HG03280 (cell line): ENCODE results near the gene SOX9.
"Not testable (repeated sequence)": the region's sequence is repeated elsewhere in the genome, so short reads cannot be mapped to it uniquely, and the experiment has no call there.

Experiments used
- ATAC-seq: cut with Tn5 transposase; IDR thresholded peaks from one replicate; pipeline ENCODE4 v1.9.1; 2021; ENCODE audit warnings: mild to moderate bottlenecking, moderate library complexity; ENCODE audit not compliant: unreplicated experiment

SOX9 gene

DNA sequence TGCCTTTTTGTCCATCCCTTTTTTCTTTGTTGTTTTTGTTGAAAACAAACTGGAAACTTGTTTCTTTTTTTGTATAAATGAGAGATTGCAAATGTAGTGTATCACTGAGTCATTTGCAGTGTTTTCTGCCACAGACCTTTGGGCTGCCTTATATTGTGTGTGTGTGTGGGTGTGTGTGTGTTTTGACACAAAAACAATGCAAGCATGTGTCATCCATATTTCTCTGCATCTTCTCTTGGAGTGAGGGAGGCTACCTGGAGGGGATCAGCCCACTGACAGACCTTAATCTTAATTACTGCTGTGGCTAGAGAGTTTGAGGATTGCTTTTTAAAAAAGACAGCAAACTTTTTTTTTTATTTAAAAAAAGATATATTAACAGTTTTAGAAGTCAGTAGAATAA is 4.9 kb downstream of the SOX9 start:
- ATAC-seq: no peak

DNA sequence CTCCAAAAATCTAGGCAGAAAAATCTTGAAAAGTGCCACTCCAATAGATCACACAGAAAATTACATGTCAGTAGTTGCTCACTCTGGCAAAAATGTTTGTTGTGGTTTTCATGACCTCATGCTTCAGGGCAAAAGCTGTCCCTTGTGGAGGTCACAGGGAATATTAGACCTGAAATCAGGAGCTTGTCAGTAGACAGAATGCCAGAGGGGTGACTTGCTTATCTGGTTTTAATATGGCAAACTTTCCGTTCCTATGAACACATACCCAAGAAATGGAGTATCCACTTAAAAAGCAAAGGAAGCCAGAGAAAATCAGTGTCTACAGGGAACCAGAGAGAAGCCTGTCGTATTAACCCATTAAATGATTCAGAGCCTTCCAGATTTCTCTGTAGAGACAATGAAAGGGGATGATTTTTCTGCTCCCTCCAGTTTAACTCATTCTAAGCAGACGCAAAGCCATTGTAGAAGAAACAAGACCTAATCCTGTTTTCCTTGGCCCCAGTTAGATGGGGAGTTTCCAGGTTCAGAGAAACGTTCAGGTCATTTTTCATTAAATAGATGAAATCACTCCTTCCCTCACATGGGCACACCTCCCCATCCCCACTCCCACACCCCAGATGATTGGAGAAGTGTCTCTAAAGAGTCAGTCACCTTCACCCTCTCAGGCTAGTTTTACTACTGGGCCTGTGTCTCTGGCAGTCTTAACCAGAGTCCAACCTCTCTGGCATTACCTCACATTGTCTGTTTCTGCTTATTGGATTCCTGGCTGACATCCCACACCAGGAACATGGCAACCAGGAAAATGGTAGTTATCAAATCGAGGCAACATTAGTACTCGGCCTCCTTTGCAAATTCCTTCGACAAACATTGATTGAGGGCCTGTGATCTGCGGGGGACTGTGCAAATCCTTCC is 6.0 kb downstream of the SOX9 start:
- no peak for ATAC-seq

DNA sequence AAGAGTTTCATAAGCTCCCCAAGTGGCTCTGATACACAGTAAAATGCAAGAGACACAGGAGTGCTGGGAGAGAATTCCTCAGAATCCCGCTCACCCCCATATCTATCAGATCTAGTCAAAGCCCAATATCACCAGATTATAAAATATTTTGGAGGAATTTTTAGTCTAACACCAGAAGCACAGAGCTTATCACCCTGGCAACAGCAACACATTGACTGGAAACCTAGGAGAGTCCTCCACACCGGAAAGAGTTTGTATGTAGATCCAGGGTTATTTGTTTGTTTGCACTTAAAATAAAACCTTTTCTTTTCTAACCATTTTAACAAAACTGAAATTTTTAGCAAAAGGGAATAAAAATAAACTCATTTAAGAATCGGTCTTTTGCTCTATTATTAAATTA is 7.2 kb downstream of the SOX9 start:
- ATAC-seq: no peak

DNA sequence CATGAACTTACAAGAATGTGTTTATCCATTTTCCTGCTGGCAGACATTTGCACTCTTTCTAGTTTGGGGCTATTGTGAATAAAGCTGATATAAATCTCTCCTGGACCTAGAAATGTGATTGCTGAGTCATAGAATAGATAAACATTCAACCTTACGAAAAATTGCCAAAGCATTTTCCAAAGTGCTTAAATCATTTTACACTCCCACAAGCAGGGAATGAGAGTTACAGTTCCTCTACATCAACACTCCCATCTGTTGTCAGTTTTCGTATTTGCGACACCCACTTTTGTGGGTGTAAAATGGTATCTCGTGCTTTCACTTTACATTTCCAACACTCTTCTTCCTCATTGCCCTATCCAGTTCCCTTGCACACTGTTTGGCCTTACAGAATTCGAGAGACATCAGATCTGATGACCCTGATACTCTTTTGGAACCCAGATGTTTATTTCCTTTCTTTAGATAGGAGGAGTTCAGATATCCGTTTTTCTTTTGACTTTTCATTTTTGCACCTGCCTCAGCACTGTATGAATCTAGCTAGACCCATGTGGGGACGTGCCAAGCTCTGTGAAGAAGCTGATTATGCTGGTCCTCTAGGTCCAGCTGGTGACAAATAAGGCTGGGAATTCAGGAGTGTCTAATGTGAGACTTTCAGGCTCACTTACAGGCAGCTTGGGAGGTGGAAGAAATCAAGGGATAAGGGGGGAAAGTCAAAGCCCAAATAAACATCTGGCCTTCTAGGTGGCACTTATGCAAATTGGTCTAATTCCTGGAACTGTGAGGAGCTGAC is 14.0 kb downstream of the SOX9 start:
- no peak for ATAC-seq

DNA sequence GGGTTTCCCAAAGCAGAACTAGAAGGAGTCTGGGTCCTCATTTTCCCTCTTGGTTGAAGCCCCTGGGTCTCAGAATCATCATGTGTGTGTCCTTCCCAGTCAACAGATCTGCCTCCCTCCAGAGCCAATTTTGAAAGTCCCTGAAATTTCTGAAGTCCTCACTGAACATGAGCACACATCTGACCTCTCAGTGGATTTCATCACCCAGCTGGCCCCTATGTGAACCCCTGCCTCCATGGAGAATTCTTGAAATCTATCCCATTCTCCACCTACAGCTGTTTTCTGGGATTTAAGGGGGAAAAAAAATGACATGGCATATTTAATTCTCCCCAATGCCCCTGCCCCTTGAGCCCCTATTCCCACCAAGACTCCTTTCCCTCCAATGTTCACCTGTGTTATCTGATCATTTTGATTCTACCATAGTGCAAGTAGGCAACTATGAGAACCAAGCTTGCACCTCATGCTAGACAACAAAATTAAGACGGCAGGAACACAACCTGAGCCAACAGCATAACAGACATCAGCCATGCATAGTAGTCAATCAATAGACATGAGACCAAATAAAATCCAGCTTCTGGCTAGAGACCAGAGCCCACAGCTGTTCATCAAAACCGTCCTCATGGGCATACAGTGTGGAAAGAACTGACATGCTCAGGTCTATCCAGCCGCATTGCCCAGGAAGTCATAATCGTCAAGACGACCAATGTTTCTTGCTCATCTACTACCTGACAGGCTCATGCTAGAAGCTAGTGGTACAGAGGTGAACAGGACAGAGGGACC is 14.9 kb downstream of the SOX9 start:
- ATAC-seq: no peak

DNA sequence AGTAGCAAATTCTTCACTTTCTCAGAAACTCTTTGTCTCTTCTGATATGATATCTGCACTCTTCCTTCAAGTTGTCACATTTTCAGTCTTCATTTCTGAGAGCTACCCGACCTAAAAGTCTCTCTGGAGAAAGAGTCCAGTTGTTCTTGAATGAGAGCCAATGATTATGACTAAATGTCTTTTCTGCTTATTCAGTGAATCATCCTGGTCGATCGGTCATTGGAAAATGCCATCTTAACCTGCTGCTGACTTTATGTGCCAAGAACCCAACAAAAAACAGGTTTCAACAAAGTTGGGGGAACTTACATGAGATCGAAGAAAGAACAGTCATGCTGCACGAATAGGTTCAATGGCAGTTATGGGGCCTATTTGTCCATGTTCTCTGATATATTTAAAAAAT is 15.9 kb downstream of the SOX9 start:
- ATAC-seq: no peak

DNA sequence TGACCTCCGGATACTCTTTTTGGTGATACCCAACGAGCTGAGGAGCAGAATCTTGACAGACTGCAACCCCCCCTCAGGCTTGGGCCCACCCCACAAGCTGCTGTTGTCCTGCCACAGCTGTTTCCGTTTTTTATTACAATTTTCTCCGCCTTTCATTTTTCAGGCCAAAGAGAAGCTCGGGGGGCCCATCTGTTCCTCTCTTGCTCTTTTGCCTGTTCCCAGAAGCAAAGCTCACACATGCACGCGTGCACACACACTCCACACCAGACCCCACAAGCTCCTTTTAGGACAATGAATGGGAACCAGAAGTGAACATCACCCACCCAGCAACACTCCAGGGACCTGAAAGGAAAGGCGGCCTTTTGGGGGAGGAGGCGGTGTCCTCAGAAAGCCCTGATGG is 16.3 kb downstream of the SOX9 start:
- ATAC-seq: no peak

DNA sequence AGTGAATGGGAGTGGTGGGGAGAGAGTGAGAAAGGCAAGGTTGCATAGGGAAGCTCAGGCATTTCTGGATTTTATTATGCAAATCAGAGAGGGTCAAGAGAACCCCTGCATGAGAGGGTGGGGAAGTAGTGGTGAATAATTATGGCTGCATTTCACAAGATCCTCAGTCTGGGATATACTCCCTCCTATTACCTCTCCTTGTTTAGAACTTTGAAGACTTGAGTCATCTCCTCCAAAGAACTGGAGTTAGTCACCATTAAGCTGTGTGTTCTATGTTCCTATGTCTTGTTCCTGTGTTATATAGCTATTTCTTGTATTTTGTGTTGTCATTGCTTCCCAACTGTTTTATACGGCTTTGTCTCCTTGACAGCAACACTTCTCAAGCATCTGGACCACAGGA is 18.4 kb downstream of the SOX9 start:
- no peak for ATAC-seq

DNA sequence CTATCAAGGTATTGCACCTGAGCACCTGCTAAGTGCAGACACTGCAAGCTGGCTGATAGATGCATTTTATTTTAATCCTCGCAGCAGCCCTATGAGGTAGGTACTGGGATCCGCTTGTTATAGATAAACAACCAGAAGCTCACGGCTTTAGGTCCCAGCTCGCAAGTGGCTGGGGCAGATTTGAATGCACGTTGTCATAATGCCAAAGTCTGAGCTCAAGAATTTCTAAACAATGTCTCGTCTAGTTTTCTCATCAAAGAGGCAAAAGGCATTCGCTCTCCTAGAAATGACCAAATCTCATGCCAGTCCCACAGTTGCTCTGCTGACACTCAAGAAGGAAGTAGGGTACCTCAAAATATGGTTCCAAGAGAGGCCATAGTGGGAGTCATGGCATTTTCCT is 20.5 kb downstream of the SOX9 start:
- ATAC-seq: no peak

DNA sequence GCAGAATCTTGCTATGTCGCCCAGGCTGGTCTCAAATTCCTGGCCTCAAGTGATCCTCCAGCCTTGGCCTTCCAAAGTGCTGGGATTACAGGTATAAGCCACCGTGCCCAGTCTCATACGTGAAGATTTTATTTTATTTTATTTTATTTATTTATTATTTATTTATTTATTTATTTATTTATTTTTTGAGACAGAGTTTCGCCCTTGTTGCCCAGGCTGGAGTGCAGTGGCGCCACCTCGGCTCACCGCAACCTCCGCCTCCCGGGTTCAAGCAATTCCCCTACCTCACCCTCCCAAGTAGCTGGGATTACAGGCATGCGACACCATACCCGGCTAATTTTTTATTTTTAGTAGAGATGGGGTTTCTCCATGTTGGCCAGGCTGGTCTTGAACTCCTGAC is 21.3 kb downstream of the SOX9 start:
- ATAC-seq: not testable (repeated sequence)

DNA sequence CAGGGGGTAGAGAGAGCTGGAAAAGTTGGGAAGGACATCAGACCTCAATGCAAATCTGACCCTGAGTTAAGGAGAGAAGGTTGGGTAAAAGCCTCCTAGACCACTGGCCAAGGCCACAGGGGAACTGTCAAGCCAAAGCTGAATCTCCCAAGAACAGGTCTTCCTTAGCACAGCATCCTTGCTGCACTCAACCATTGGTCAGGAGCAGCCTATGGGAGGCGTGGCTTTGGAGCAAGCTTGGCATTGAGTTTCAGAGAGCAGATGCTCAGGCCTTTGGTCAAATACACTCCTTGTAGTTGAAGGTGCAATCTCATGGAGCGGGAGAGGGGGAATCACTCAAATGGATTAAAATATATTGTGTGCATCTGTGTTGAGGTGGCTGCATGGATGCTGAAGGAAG is 21.8 kb downstream of the SOX9 start:
- no peak for ATAC-seq

DNA sequence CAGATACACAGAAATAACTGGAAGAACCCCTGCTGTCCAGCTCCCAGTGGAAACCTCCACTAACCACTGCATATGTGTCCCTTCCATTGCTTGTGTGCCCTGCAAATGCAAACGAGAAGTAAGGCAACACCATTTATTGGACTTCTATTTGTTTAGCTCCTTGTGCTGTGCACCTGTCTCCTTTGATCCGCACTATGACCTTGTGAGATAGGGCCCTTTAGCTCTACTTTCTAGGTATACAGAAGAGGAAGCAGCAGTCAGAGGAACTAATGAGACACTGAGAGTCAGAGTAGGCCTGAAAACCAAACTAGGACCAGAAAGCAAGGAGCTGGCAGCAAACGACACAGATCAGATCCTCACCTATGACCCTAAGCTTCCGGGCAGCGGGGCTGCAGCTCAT is 22.4 kb downstream of the SOX9 start:
- ATAC-seq: no peak

DNA sequence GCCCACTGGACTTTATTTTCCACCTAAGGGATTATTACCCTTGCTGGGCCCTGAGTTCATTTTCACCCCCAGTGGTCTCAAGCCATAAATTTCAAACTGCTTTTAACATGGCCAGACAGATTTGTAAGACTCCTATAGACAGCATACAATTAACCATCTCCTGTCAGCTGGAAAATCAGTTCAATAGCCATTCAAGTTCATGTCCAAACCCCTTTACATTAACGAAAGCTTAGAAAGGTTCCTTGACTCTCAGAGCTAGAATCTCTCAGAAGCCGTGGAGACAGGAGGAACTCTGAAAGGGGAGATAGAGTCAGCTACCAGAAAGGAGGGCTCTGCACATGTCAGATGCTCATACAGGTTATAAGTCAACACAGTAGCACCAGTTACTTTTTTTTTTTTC is 23.3 kb downstream of the SOX9 start:
- ATAC-seq: no peak

DNA sequence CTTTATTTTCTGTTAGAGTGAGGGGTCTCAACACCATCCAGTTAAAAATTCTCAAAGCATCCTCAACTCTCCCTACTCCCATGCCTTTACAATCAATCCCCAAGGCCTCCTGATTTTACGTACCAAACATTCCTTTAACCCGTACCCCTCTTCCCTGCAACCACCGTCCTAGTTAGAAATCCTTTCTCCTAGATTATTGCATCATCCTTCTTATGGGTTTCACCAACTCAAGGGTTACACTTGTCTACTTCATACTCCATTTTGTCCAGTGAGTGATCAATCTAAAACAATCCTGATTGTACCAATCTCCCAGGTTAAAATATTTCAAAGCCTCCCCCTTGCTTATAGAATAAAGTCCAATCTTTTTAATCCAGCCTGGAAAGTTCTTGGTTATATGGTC is 24.7 kb downstream of the SOX9 start:
- no peak for ATAC-seq

DNA sequence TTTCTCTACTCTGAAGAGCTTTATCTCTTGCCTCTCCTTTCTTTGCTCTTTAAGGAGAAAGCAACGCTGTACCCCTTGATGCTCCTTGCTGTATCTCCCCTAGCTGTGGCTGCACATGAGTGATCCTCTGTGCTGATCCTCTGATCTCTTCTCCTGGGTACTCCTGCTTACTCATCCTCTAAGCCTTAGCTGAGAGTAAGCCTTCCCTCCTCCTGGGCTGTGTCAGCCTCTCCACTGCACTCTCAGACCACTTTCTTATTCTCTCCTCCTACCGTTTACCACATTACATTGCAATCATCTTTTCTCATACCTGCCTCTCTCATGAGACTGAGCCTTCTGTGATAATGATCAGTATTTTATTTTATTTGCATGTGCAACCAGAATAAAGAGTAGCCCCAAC is 25.1 kb downstream of the SOX9 start:
- no peak for ATAC-seq

DNA sequence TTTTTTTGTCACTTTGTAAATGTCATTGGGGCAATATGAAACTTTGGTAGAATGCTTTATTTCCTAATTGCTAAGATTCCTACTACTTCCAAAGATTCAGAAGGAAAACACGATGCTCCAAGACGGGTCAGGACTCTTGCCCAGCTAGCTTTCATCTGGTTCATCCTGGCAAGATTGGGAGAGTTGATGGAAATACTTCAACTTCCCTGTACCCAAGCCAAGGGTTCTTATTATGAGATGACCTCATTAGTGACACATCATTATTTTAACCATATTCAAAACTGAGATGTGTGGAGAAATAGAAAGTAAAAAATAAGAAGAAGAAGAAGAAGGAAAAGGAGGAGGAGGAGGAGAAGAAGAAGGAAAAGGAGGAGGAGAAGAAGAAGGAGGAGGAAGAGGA is 25.6 kb downstream of the SOX9 start:
- ATAC-seq: no peak

DNA sequence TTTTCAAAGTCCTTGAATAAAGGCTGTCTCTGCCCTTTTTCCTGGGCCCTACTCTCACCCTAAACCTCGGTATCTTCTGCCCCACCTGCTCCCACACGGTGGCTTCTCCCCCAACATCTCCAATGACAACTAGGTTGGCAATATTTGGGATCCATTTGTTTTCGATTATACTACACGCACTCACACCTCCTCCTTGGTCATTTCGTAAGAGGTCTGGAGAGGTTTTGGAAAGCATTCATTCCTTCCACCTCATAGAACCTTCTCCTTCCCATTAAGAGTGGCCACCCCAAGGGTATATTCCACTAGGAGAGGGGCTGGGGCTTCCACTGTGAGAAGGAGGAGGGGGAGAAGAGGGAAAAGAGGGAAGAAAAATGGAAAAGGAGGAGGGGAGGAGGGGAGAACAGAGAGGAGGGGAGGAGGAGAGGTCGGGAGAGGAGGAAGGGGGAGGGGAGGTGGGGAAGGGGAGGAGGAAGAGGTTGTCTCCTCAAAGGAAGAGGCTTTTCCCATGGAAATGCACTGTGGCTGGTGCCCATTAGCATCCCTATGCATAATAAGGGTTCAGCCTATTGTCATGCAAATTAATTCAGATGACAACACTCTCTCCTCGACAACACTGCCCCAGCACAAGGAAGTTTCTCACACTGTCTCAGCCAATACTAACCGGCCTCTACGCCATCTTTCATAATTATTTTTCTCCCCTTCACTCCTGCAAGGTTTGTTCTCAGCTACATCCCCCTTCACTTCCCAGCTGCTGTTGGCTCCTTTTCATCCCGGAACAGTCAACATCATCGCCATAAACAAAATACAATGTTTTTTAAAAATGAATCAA is 30.0 kb downstream of the SOX9 start:
- ATAC-seq: no peak

DNA sequence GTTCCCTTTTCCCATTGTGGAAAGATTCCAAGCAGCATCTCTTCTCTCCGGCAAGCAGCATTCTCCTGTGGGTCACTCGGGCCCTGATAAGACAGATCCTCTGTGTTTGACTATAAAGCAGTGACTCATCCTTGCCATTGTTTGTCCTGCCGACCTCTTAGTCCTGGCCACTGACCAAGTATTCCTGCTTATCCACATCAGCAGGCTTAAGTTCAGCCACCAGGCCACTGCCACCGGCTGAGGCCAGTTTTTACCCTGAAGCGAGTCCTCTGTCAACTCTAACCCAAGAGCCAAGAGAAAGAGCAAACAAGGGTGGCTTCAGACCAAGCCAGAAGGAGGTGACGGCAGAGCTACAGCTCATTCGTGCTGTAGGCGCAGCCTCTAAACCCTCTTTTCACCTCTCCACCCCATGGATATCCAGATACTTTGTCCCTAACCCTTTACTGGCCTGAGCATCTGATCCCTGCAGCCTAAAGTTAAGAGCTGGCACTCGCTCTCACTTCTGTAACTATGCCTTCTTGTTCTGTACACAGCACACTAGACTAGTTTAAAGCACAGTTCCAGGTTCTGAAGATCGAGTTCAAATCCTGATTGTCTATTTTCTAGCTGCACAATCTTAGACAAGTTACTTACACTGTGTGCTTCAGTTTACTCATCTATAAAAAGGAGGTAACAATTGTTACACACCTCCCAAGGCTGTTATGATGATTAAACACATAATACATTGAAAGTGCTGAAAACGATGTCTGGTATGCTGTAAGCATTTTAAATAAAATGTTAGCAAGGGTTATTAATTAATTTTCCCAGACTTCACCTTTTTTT is 31.0 kb downstream of the SOX9 start:
- no peak for ATAC-seq

DNA sequence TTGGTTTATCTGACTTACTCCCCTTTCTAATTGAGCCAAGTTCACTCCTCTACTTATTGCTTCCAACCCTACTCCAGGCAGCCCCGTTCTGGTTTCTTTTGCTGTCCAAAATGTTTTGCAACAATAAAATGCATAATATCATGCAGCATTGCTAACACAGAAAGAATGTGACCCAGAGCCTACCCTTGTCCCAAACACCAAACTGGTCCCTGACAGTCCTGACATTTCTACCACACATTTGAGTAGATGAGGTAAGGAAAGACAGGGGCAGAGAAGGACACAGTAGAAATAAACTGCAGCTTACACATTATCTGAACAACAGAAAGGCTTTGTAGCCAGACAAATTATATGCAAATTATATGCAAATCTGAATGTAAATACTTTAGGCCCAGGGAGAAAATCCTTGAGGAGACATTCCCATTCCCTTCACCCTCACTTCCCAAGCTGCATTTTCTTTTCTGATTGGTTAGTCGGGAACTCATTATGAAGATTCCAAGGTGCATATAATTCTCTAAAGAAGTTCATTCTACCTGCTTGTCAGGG is 31.6 kb downstream of the SOX9 start:
- no peak for ATAC-seq
